T follicular helper cell (primary cell): ENCODE data around the gene KRTAP17-1.
A peak's percentile ranks its signal among the peaks of the same experiment; 100 is the strongest.
"Not testable (repeated sequence)": the region's sequence is repeated elsewhere in the genome, so short reads cannot be mapped to it uniquely, and the experiment has no call there.

Experiments used
- DNase-seq: peaks from one replicate; pipeline ENCODE4 v3.0.0-alpha.2; 2020; ENCODE audit warnings: low read depth
- total RNA-seq, 2 experiments: gene quantifications; one replicate each; lab custom pipeline; 2026; lab: John Stamatoyannopoulos, UW

The KRTAP17-1 gene
- 0 reads per million in 2 experiments for total RNA-seq

GRCh38 chr17:41315204-41315794 lies at the start of gene KRTAP17-1:
TSS of gene KRTAP17-1 (minus strand) at chr17:41315710. CDS start at chr17:41315650, 60 bp downstream.
- no peak for DNase-seq

- DNase-seq, result no peak
Measured at GRCh38 chr17:41363881-41364280, 48.4 kb upstream of the KRTAP17-1 start.

GRCh38 chr17:41360296-41360995 lies 44.9 kb upstream of the KRTAP17-1 start:
- DNase-seq, result no peak

- DNase-seq, result no peak
Measured at GRCh38 chr17:41354536-41354935, 39.0 kb upstream of the KRTAP17-1 start.

- DNase-seq, result no peak
Measured at GRCh38 chr17:41352597-41353366, 37.3 kb upstream of the KRTAP17-1 start.

- no peak for DNase-seq
Measured at GRCh38 chr17:41351177-41351576, 35.7 kb upstream of the KRTAP17-1 start.

GRCh38 chr17:41350381-41350878 lies 34.9 kb upstream of the KRTAP17-1 start, which contains the start of gene KRT33A:
TSS of gene KRT33A (minus strand) at chr17:41350828. CDS start at chr17:41350767, 61 bp downstream.
- DNase-seq, result not testable (repeated sequence)

- DNase-seq, result no peak
Measured at GRCh38 chr17:41347869-41348760, 32.6 kb upstream of the KRTAP17-1 start.

- not testable (repeated sequence) for DNase-seq
Measured at GRCh38 chr17:41346421-41346820, 30.9 kb upstream of the KRTAP17-1 start.

GRCh38 chr17:41345992-41346391 lies 30.5 kb upstream of the KRTAP17-1 start:
- no peak for DNase-seq

- no peak for DNase-seq
Measured at GRCh38 chr17:41343029-41343428, 27.5 kb upstream of the KRTAP17-1 start.

- DNase-seq, result peak; percentile 47
Measured at GRCh38 chr17:41340934-41341861, 25.7 kb upstream of the KRTAP17-1 start.

GRCh38 chr17:41340494-41340893 lies 25.0 kb upstream of the KRTAP17-1 start:
- DNase-seq, result no peak

- DNase-seq, result no peak
Measured at GRCh38 chr17:41339571-41340172, 24.2 kb upstream of the KRTAP17-1 start.

- DNase-seq, result peak; percentile 53
Measured at GRCh38 chr17:41338961-41339485, 23.5 kb upstream of the KRTAP17-1 start.

GRCh38 chr17:41335747-41336146 lies 20.2 kb upstream of the KRTAP17-1 start:
- DNase-seq, result no peak

- DNase-seq, result no peak
Measured at GRCh38 chr17:41334385-41335305, 19.1 kb upstream of the KRTAP17-1 start.

GRCh38 chr17:41333836-41334235 lies 18.3 kb upstream of the KRTAP17-1 start:
- no peak for DNase-seq
